Adrenal gland (tissue), 5 donors: Measurements from ENCODE around the gene MIER1.
"Not testable (repeated sequence)": the region's sequence is repeated elsewhere in the genome, so short reads cannot be mapped to it uniquely, and the experiment has no call there.

Source experiments
- POLR2A ChIP-seq, 2 donors: fragments of 450-650 bp; IDR thresholded peaks; one replicate each; pipeline ENCODE4 v1.6.1; 2017; ENCODE audit warnings: antibody characterized with exemption in 2 of 2, mild to moderate bottlenecking in 2 of 2, moderate library complexity in 1 of 2
- TF ChIP-seq, protein P1 (sequence below), 6 experiments: fragments of 450-650 bp in 4 of 6; fragments of 200-600 bp in 2 of 6; sonication (generic) in 1 of 6; IDR thresholded peaks; 1 replicate in 5 of 6; 2 replicates in 1 of 6; pipeline versions ENCODE4 v1.5.1 to v1.8.0; 2016 to 2021; ENCODE audit warnings: antibody characterized with exemption in 6 of 6, mild to moderate bottlenecking in 2 of 6, moderate library complexity in 1 of 6
- donor health status: DM: no; HTN: no; CAD: no.

DNA sequence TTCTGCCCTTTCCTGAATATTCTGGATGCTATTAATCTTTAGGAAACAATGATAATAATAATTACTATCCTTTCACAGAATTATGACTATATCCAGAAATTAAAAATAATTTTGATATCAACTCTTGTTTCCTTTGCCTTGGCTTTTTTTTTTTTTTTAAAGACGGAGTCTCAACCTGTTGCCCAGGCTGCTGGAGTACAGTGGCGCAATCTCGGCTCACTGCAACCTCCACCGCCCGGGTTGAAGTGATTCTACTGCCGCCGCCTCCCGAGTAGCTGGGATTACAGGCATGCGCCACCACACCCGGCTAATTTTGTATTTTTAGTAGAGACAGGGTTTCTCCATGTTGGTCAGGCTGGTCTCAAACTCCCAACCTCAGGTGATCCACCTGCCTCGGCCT is 54.8 kb downstream of the MIER1 start:
- TF ChIP-seq POLR2A (IDR thresholded peaks at IDR 0.05): not testable (repeated sequence)
- TF ChIP-seq, protein P1, sequence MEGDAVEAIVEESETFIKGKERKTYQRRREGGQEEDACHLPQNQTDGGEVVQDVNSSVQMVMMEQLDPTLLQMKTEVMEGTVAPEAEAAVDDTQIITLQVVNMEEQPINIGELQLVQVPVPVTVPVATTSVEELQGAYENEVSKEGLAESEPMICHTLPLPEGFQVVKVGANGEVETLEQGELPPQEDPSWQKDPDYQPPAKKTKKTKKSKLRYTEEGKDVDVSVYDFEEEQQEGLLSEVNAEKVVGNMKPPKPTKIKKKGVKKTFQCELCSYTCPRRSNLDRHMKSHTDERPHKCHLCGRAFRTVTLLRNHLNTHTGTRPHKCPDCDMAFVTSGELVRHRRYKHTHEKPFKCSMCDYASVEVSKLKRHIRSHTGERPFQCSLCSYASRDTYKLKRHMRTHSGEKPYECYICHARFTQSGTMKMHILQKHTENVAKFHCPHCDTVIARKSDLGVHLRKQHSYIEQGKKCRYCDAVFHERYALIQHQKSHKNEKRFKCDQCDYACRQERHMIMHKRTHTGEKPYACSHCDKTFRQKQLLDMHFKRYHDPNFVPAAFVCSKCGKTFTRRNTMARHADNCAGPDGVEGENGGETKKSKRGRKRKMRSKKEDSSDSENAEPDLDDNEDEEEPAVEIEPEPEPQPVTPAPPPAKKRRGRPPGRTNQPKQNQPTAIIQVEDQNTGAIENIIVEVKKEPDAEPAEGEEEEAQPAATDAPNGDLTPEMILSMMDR (IDR thresholded peaks at IDR 0.05): not testable (repeated sequence)
